ENCODE results near the gene ATP5PB.

Gene ATP5PB

GRCh38 chr1:111448918-111449702, at the start of gene ATP5PB, which contains the start of gene WDR77:
ATP5PB (plus strand) TSS chr1:111449464; CDS start chr1:111449542, 78 bp downstream.
WDR77 (minus strand) TSS chr1:111449256; CDS start chr1:111449169, 87 bp downstream.
- TF ChIP-seq, protein P1, sequence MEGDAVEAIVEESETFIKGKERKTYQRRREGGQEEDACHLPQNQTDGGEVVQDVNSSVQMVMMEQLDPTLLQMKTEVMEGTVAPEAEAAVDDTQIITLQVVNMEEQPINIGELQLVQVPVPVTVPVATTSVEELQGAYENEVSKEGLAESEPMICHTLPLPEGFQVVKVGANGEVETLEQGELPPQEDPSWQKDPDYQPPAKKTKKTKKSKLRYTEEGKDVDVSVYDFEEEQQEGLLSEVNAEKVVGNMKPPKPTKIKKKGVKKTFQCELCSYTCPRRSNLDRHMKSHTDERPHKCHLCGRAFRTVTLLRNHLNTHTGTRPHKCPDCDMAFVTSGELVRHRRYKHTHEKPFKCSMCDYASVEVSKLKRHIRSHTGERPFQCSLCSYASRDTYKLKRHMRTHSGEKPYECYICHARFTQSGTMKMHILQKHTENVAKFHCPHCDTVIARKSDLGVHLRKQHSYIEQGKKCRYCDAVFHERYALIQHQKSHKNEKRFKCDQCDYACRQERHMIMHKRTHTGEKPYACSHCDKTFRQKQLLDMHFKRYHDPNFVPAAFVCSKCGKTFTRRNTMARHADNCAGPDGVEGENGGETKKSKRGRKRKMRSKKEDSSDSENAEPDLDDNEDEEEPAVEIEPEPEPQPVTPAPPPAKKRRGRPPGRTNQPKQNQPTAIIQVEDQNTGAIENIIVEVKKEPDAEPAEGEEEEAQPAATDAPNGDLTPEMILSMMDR (IDR thresholded peaks at IDR 0.05; ENCODE audit: unreplicated experiment in 3 of 3): no peak
- H3K27me3 Mint-ChIP-seq (ENCODE audit: low read depth): no peaks in the 10 kb centered on the region
- H3K4me1 Mint-ChIP-seq: peaks cover 48% of the 10 kb centered on the region
- peak within 1 kb of the TSS; percentile 89 to 99 (median 98) for H3K27ac Mint-ChIP-seq
- no peaks in the 10 kb centered on the region for H3K9me3 Mint-ChIP-seq
- H3K36me3 Mint-ChIP-seq (ENCODE audit: low read depth): peaks cover 34% of the 10 kb centered on the region
- H3K4me3 Mint-ChIP-seq: peak within 1 kb of the TSS; percentile 99 to 100 (median 99)

- Mint-ChIP-seq H3K36me3 (ENCODE audit: low read depth) (no peaks in the 10 kb centered on the region), H3K27me3 (ENCODE audit: low read depth) (peaks cover 20% of the 10 kb centered on the region), H3K27ac (no peak overlapping the region), H3K9me3 (peaks cover 10% of the 10 kb centered on the region), H3K4me1 (no peaks in the 10 kb centered on the region), H3K4me3 (no peak overlapping the region)
- TF ChIP-seq, protein P1 (IDR thresholded peaks at IDR 0.05; ENCODE audit: unreplicated experiment in 3 of 3): peak; percentile 65 to 67 (median 65)
Measured at GRCh38 chr1:111399792-111400610, 49.3 kb upstream of the ATP5PB start.

GRCh38 chr1:111402083-111402482, 47.2 kb upstream of the ATP5PB start:
- Mint-ChIP-seq H3K27ac (no peak overlapping the region), H3K4me3 (no peak overlapping the region), H3K9me3 (peaks cover 10% of the 10 kb centered on the region), H3K27me3 (ENCODE audit: low read depth) (peaks cover 18% of the 10 kb centered on the region), H3K4me1 (peaks cover 5% of the 10 kb centered on the region), H3K36me3 (ENCODE audit: low read depth) (no peaks in the 10 kb centered on the region)
- TF ChIP-seq, protein P1 (IDR thresholded peaks at IDR 0.05; ENCODE audit: unreplicated experiment in 3 of 3): no peak

GRCh38 chr1:111404588-111404987, 44.7 kb upstream of the ATP5PB start:
- Mint-ChIP-seq H3K4me1 (peaks cover 5% of the 10 kb centered on the region), H3K36me3 (ENCODE audit: low read depth) (no peaks in the 10 kb centered on the region), H3K4me3 (no peak overlapping the region), H3K27ac (no peak overlapping the region), H3K9me3 (no peaks in the 10 kb centered on the region), H3K27me3 (ENCODE audit: low read depth) (peaks cover 8% of the 10 kb centered on the region)
- TF ChIP-seq, protein P1 (IDR thresholded peaks at IDR 0.05; ENCODE audit: unreplicated experiment in 3 of 3): no peak

DNA sequence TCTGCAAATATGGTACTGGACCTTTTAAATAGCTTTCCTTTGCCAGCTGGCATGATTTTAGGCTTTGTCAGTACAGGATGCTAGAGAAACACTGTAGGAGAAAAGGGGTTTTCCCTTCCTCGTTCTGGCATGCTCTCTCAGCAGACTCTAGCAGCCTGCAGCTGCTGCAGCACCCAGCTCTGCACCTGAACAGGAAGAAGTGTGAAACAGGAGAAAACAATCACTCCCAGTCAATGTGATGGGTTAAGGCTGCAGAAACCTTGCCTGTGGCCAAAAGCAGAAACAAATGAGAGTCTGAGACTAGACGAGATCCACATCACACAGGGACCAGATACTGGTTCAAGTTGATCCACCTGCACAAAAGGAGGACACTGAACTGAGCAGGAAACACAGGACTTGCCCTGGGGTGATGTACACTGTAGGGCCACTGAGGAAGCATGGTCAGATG, 42.9 kb upstream of the ATP5PB start:
- no peak overlapping the region for H3K27ac Mint-ChIP-seq
- TF ChIP-seq, protein P1 (IDR thresholded peaks at IDR 0.05; ENCODE audit: unreplicated experiment in 3 of 3): no peak
- H3K4me3 Mint-ChIP-seq: no peak overlapping the region
- H3K36me3 Mint-ChIP-seq (ENCODE audit: low read depth): no peaks in the 10 kb centered on the region
- peaks cover 12% of the 10 kb centered on the region for H3K27me3 Mint-ChIP-seq (ENCODE audit: low read depth)
- peaks cover 5% of the 10 kb centered on the region for H3K4me1 Mint-ChIP-seq
- no peaks in the 10 kb centered on the region for H3K9me3 Mint-ChIP-seq

All from nephron (organoid).